GM12892 (cell line): Measurements from ENCODE around the gene FANCL.

Experiments used
- POLR2A ChIP-seq: IDR thresholded peaks from 2 replicates; pipeline ENCODE4 v1.6.1; 2011; ENCODE audit warnings: low read depth, low read length, control low read depth
- POLR2AphosphoS5 ChIP-seq: IDR thresholded peaks from 2 replicates; pipeline ENCODE4 v1.6.1; 2011; ENCODE audit warnings: low read depth, low read length, control low read depth
- TAF1 ChIP-seq: IDR thresholded peaks from 2 replicates; pipeline ENCODE4 v1.6.1; 2011; ENCODE audit warnings: low read depth, mild to moderate bottlenecking, control low read depth, low read length, borderline replicate concordance

DNA sequence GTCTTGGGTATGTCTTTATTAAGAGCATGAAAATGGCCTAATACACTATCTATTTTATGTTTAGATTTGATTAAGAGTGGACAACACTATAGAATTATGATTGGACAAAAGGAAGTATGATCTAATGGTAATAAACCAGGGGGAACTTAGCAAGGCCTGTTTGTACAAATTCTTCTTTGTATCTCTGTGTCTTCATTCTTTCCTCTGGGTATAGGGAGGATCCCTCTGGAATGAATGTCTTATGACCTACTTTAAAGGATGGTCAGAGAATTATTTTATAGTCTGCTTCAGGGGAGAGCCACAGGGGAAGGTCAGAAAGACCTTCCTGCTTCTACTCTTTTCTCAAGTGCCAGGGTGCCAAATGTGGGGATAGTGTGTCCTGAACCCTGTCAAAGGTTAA lies 42.8 kb upstream of the FANCL start:
- no peak for TF ChIP-seq POLR2A
- TF ChIP-seq TAF1: no peak
- no peak for TF ChIP-seq POLR2AphosphoS5
